GM12892 (cell line): ENCODE data around the gene PRDM12.

Experiments
- POLR2A ChIP-seq: IDR thresholded peaks from 2 replicates; pipeline ENCODE4 v1.6.1; 2011; ENCODE audit warnings: low read depth, low read length, control low read depth
- POLR2AphosphoS5 ChIP-seq: IDR thresholded peaks from 2 replicates; pipeline ENCODE4 v1.6.1; 2011; ENCODE audit warnings: low read depth, low read length, control low read depth
- TAF1 ChIP-seq: IDR thresholded peaks from 2 replicates; pipeline ENCODE4 v1.6.1; 2011; ENCODE audit warnings: low read depth, mild to moderate bottlenecking, control low read depth, low read length, borderline replicate concordance

DNA sequence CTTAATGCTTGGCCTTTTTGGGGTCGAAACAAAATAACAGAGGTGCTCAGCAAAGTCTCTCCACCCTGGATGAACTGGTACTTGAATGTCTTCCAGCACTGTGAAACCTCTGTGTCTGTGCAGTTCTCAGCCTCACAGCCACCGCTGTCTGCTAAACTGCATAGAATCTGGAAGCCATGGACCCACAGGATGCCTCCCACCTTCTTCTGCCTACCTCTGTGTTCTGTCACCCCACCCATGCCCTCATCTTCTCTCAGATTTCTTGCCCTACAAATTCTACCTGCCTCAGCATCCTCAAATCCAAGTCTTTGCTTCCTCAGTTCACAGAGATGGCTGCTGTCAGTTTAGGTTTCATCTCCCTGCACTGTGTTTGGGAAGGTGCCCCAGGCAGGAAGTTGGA, 64.8 kb downstream of the PRDM12 start:
- TF ChIP-seq POLR2A (no peak), POLR2AphosphoS5 (no peak), TAF1 (no peak)
